ENCODE data around the gene CROCC.
A peak's percentile ranks its signal among the peaks of the same experiment; 100 is the strongest.
"Not testable (repeated sequence)": the region's sequence is repeated elsewhere in the genome, so short reads cannot be mapped to it uniquely, and the experiment has no call there.

Gene CROCC

DNA sequence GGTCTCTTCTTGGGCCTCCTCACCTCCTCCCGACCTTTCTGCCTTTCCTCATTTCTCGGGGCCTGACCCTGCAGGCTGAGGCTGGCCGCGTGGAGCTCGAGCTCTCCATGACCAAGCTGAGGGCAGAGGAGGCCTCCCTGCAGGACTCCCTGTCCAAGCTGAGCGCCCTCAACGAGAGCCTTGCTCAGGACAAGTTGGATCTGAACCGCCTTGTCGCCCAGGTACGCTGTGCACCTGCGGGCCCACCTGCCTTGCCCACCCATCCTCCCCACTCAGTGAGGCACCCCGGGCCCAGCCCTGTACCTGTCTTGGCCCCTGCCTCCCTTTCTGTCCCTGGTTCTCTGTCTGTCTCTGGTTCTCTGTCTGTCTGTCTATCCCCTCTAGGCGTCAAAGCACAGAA lies 24.5 kb downstream of the CROCC start:
- not testable (repeated sequence) for DNase-seq

- DNase-seq = no peak
These were observed 24.9 kb downstream of the CROCC start for GRCh38 chr1:16946646-16947045.

- DNase-seq = not testable (repeated sequence)
These were observed 26.7 kb downstream of the CROCC start for GRCh38 chr1:16948282-16948891.

- DNase-seq = not testable (repeated sequence)
These were observed 27.3 kb downstream of the CROCC start for GRCh38 chr1:16949026-16949425.

GRCh38 chr1:16952376-16952775 lies 30.6 kb downstream of the CROCC start:
- not testable (repeated sequence) for DNase-seq

DNA sequence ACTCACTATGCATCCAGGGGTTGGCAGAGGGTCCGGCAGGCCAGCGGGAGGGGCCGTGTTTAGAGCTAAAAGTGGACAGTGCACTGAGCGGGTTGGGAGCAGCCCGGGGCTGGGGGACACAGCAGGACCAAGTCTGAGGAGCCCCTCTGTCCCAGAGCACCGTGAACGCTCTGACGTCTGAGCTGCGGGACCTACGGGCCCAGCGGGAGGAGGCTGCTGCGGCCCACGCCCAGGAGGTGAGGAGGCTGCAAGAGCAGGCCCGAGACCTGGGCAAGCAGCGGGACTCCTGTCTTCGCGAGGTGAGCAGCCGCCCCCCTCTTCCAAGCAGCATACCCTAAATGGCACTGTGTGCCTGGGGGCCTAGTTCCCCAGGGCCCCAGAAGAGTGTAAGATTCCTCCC lies 32.8 kb downstream of the CROCC start:
- DNase-seq = no peak

DNA sequence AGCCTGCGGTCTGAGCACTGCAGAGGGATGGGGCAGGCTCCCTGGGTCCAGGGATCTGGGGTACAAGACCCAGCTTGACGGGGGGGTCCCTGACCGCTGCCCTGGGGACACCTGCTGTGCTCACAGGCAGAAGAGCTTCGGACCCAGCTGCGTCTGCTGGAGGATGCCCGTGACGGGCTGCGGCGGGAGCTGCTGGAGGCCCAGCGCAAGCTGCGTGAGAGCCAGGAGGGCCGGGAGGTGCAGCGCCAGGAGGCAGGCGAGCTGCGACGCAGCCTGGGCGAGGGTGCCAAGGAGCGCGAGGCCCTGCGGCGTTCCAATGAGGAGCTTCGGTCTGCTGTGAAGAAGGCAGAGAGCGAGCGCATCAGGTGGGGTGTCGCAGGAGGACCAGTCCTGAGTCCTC lies 33.5 kb downstream of the CROCC start:
- DNase-seq = no peak

DNA sequence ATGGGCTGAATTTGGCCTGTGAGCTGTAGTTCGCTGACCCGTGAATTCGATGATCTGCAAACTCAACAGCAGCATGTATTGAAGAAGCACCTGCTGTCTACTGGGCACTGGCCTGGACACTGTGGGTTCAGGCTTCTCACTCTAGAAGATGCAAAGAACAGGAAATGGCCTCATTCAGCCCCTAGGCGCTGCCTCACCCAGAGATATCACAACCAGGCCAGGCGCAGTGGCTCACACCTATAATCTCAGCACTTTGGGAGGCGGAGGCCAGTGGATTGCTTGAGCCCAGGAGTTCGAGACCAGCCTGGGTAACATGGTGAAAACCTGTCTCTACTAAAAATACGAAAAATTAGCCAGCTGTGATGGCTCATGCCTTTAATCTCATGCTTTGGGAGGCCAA lies 35.0 kb downstream of the CROCC start:
- no peak for DNase-seq

DNA sequence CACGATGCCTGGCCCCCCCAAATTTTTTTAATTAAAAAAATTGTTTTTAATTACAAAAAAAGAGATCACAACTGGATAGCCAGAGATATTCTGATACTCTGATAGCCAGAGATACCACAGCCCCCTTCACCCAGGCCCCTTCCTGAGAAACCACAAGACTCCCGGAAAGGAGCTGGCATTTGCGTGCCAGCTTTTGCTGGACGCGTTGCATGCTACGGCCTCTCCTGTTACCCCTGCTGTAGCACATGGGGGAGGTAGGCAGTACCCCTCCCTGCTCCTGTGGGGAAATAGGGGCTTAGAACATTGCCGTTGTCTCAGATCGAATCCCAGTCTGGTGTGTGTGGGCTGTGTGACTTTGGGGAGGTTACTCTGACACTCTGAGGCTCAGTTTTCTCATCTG lies 36.0 kb downstream of the CROCC start:
- no peak for DNase-seq

DNA sequence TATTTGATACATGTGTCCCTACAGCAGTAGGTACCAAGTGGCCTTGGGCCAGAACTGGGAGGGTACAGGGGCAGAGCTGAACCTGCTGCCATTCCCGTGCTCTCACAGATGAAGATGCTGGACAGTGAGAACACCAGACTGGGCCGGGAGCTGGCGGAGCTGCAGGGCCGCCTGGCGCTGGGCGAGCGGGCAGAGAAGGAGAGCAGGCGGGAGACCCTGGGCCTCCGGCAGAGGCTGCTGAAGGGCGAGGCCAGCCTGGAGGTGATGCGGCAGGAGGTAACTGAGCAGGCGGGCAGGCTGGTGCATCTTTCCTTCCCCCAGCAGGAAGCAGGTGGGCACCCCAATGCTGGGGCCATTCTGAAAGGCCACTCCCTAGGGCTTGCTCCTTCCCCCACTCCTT lies 36.7 kb downstream of the CROCC start:
- no peak for DNase-seq

- DNase-seq = peak; percentile 77 to 78
These were observed 39.0 kb downstream of the CROCC start for GRCh38 chr1:16960560-16961296.

DNA sequence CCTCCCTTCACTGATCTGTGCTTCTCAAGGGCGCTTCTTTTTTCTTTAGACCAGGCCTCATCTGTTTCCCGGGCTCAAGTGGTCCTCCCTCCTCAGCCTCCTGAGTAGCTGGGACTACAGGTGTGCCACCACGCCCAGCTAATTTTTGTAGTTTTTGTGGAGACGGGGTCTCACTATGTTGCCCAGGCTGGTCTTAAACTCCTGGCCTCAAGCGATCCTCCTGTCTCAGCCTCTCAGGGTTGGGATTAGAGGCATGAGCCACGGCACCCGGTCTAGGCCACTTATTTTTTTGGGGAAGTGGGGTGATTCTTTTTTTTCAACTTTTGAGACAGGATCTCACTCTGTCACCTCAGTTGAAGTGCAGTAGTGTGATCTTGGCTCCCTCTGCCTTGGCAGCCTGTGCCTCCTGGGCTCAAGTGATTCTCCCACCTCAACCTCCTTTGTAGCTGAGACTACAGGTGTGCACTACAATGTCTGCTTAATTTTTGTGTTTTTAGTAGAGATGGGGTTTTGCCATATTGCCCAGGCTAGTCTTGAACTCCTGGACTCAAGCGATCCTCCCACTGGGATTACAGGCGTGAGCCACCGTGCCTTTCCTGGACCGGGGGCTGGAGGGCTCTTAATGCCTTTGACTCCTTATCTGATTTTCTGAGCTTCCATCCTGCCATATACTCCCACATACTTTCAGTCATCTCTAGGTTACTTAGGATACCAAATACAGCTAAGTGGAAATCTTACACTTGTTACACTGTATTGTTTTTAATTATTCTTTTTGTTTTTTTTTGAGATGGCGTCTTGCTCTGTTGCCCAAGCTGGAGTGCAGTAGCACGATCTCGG lies 39.8 kb downstream of the CROCC start:
- no peak for DNase-seq

- DNase-seq = not testable (repeated sequence)
These were observed 42.4 kb downstream of the CROCC start for GRCh38 chr1:16964169-16964568.

- no peak for DNase-seq
These were observed 43.8 kb downstream of the CROCC start for GRCh38 chr1:16965486-16966067.

- DNase-seq = no peak
These were observed 44.6 kb downstream of the CROCC start for GRCh38 chr1:16966282-16966681.

- no peak for DNase-seq
These were observed 45.4 kb downstream of the CROCC start for GRCh38 chr1:16967095-16967575.

DNA sequence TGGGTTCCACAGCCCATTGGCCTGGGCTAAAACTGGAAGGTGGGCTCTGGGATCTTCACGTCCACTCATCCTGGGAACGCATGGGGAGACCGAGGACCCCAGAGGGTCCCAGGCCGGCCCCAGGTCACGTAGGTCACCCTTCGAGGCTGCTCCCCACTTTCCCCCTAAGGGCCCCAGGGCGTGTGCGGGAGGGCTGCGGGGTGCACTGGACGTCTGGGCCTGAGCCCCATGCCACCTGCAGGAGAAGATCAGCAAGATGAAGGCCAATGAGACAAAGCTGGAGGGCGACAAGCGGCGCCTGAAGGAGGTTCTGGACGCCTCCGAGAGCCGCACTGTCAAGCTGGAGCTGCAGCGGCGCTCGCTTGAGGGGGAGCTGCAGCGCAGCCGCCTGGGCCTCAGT lies 46.2 kb downstream of the CROCC start:
- DNase-seq = no peak

- DNase-seq = no peak
These were observed 46.6 kb downstream of the CROCC start for GRCh38 chr1:16968372-16968771.

- DNase-seq = no peak
These were observed 47.4 kb downstream of the CROCC start for GRCh38 chr1:16969057-16969611.

GRCh38 chr1:16969651-16970050 lies 47.9 kb downstream of the CROCC start:
- DNase-seq = no peak

GRCh38 chr1:16970132-16970910 lies 48.6 kb downstream of the CROCC start:
- DNase-seq = no peak

Data from CD4-positive, alpha-beta T cell treated with Interleukin-1 beta for 1 hour (primary cell).